Fibroblast of the conjunctiva (primary cell): Measurements from ENCODE around the gene SLC12A2.

ENCODE experiments used
- DNase-seq: peaks from one replicate; pipeline ENCODE4 v3.0.0-alpha.2; 2010; ENCODE audit warnings: low read depth

The SLC12A2 gene

GRCh38 chr5:128083033-128083810, at the start of gene SLC12A2:
SLC12A2 (plus strand) TSS chr5:128083766; CDS start chr5:128083955, 189 bp downstream.
- DNase-seq, result peak; percentile 93

GRCh38 chr5:128035689-128036088, 47.9 kb upstream of the SLC12A2 start:
- DNase-seq, result no peak

GRCh38 chr5:128036950-128037349, 46.6 kb upstream of the SLC12A2 start:
- no peak for DNase-seq

GRCh38 chr5:128038643-128039042, 44.9 kb upstream of the SLC12A2 start:
- no peak for DNase-seq

GRCh38 chr5:128040927-128041326, 42.6 kb upstream of the SLC12A2 start:
- no peak for DNase-seq

GRCh38 chr5:128052780-128053179, 30.8 kb upstream of the SLC12A2 start:
- DNase-seq, result no peak

- DNase-seq, result peak; percentile 21
These were observed 30.1 kb upstream of the SLC12A2 start for GRCh38 chr5:128053291-128053954.

- DNase-seq, result no peak
These were observed 22.8 kb upstream of the SLC12A2 start for GRCh38 chr5:128060644-128061385.

- DNase-seq, result no peak
These were observed 21.3 kb upstream of the SLC12A2 start for GRCh38 chr5:128062172-128062746.

- no peak for DNase-seq
These were observed 9.4 kb upstream of the SLC12A2 start for GRCh38 chr5:128074171-128074570.

- no peak for DNase-seq
These were observed 8.6 kb upstream of the SLC12A2 start for GRCh38 chr5:128074953-128075352.

- DNase-seq, result no peak
These were observed 6.0 kb upstream of the SLC12A2 start for GRCh38 chr5:128077526-128077925.

GRCh38 chr5:128081111-128081851, 2.3 kb upstream of the SLC12A2 start:
- no peak for DNase-seq

- DNase-seq, result no peak
These were observed 974 bp upstream of the SLC12A2 start for GRCh38 chr5:128082551-128083032.

GRCh38 chr5:128083811-128084227, 253 bp downstream of the SLC12A2 start:
- DNase-seq, result peak; percentile 17

- DNase-seq, result no peak
These were observed 932 bp downstream of the SLC12A2 start for GRCh38 chr5:128084228-128085167.

- DNase-seq, result no peak
These were observed 1.8 kb downstream of the SLC12A2 start for GRCh38 chr5:128085413-128085812.

GRCh38 chr5:128091579-128091978, 8.0 kb downstream of the SLC12A2 start:
- DNase-seq, result no peak

GRCh38 chr5:128092144-128092543, 8.6 kb downstream of the SLC12A2 start:
- DNase-seq, result no peak

- no peak for DNase-seq
These were observed 9.8 kb downstream of the SLC12A2 start for GRCh38 chr5:128093368-128093767.
